Upper lobe of left lung (tissue), 6 donors: Measurements from ENCODE around the gene PRKAG2. TPM values are rescaled to one million over a fixed set of nuclear protein-coding genes. Genes with fewer than 3 reads are reported as not detected.

ENCODE experiments used
- ATAC-seq, 2 donors: fragments of 200-7000 bp; cut with Tn5 transposase; one replicate each; pipeline ENCODE4 v1.9.1; 2022; ENCODE audit warnings: mild to moderate bottlenecking in 2 of 2, moderate library complexity in 2 of 2; ENCODE audit not compliant: low FRiP score in 2 of 2
- DNase-seq, 2 donors: peaks; one replicate each; pipeline ENCODE4 v3.0.0-alpha.2; 2019 to 2020
- H3K27ac ChIP-seq, 4 donors: fragments of 200-600 bp; sonication (generic); one replicate each; pipeline ENCODE4 v1.5.1; 2016 to 2019
- H3K27me3 ChIP-seq, 4 donors: fragments of 200-600 bp; sonication (generic); one replicate each; pipeline ENCODE4 v1.5.1; 2017 to 2019
- H3K36me3 ChIP-seq, 4 donors: fragments of 200-600 bp; sonication (generic); one replicate each; pipeline ENCODE4 v1.5.1; 2016 to 2019
- H3K4me1 ChIP-seq, 4 donors: fragments of 200-600 bp; sonication (generic); one replicate each; pipeline ENCODE4 v1.5.1; 2018 to 2019
- H3K4me3 ChIP-seq, 4 donors: fragments of 200-600 bp; sonication (generic); one replicate each; pipeline ENCODE4 v1.5.1; 2017 to 2019; ENCODE audit warnings: mild to moderate bottlenecking in 2 of 4, moderate library complexity in 1 of 4
- H3K9me3 ChIP-seq, 4 donors: fragments of 200-600 bp; sonication (generic); one replicate each; pipeline ENCODE4 v1.5.1; 2018 to 2019
- CTCF ChIP-seq, 6 experiments: fragments of 450-650 bp in 4 of 6; fragments of 200-600 bp in 2 of 6; sonication (generic) in 2 of 6; IDR thresholded peaks; one replicate each; pipeline ENCODE4 v1.5.1; 2016 to 2019; ENCODE audit warnings: antibody characterized with exemption in 6 of 6
- EP300 ChIP-seq, 4 donors: sonication (generic); formaldehyde crosslinking; IDR thresholded peaks; one replicate each; pipeline ENCODE4 v1.5.1; 2017; ENCODE audit warnings: antibody characterized with exemption in 4 of 4, control low read depth in 2 of 4
- POLR2A ChIP-seq, 4 donors: fragments of 450-650 bp; IDR thresholded peaks; one replicate each; pipeline ENCODE4 v1.5.1; 2016 to 2017; ENCODE audit warnings: antibody characterized with exemption in 4 of 4, mild to moderate bottlenecking in 2 of 4
- POLR2AphosphoS5 ChIP-seq, 2 donors: sonication (generic); formaldehyde crosslinking; IDR thresholded peaks; one replicate each; pipeline ENCODE4 v1.5.1; 2017; ENCODE audit warnings: antibody characterized with exemption in 2 of 2
- WGBS, 2 donors: methylation state at CpG; one replicate each; pipeline ENCODE4 v1.1.5; 2017 to 2018; 5-methylcytosine and 5-hydroxymethylcytosine counted together
- total RNA-seq, 6 donors: library from RNA; depleted of rRNA in 4 of 6; stranded (reverse); fragments of >200 nt in 4 of 6; gene quantifications; one replicate each; pipeline versions ENCODE4 v1.1.0 to v1.2.1, GENCODE V29; 2016 to 2021
- donor health status: DM: no; HTN: no; CAD: no; lungs with moderate emphysema.
- donor health status: DM: no; HTN: yes; CAD: no; lungs with severe emphysema.

The PRKAG2 gene
- total RNA-seq, 6 donors from 2014 or later: 20.6 to 68.1 (median 29.6) TPM

GRCh38 chr7:151553356-151553755, 323.6 kb downstream of the PRKAG2 start:
- DNase-seq (peak in 1 of 2 donors; percentile 70), ATAC-seq (no peak)
- Histone ChIP-seq H3K36me3 (peaks cover 0 to 19% (median 11%) of the 10 kb centered on the region in 4 donors), H3K27ac (no peak overlapping the region), H3K9me3 (no peaks in the 10 kb centered on the region), H3K4me1 (peaks cover 3 to 20% (median 10%) of the 10 kb centered on the region in 4 donors), H3K27me3 (no peaks in the 10 kb centered on the region), H3K4me3 (no peak overlapping the region)
- TF ChIP-seq CTCF (IDR thresholded peaks at IDR 0.05) (no peak), POLR2AphosphoS5 (IDR thresholded peaks at IDR 0.05) (no peak), POLR2A (IDR thresholded peaks at IDR 0.05) (no peak), EP300 (IDR thresholded peaks at IDR 0.05) (no peak)
- WGBS, 2 donors: 74 to 83% methylated on average over 12 to 15 of the region's 15 CpGs

GRCh38 chr7:151552352-151553028, 324.4 kb downstream of the PRKAG2 start:
- H3K9me3 ChIP-seq: no peaks in the 10 kb centered on the region
- ATAC-seq (peak; percentile 42 to 83), DNase-seq (peak in 1 of 2 donors; percentile 79)
- peaks cover 0 to 13% (median 6%) of the 10 kb centered on the region in 4 donors for H3K36me3 ChIP-seq
- no peak overlapping the region for H3K4me3 ChIP-seq
- peak overlapping the region in 1 of 4 donors; percentile 39 for H3K27ac ChIP-seq
- H3K4me1 ChIP-seq: peaks cover 3 to 20% (median 10%) of the 10 kb centered on the region in 4 donors
- H3K27me3 ChIP-seq: no peaks in the 10 kb centered on the region
- whole genome bisulfite sequencing, 2 donors: 38 to 52% methylated on average over 10 of the region's 10 CpGs
- TF ChIP-seq POLR2A (IDR thresholded peaks at IDR 0.05) (no peak), EP300 (IDR thresholded peaks at IDR 0.05) (peak; percentile 54 to 94 (median 89)), POLR2AphosphoS5 (IDR thresholded peaks at IDR 0.05) (peak; percentile 43 to 80)

GRCh38 chr7:151551820-151552219, 325.1 kb downstream of the PRKAG2 start:
- H3K27ac ChIP-seq: no peak overlapping the region
- DNase-seq (no peak), ATAC-seq (no peak)
- 74 to 82% methylated on average over 7 of the region's 7 CpGs for WGBS, 2 donors
- no peak overlapping the region for H3K4me3 ChIP-seq
- H3K27me3 ChIP-seq: no peaks in the 10 kb centered on the region
- no peak for TF ChIP-seq EP300 (IDR thresholded peaks at IDR 0.05)
- no peak for TF ChIP-seq POLR2A (IDR thresholded peaks at IDR 0.05)
- TF ChIP-seq POLR2AphosphoS5 (IDR thresholded peaks at IDR 0.05): no peak
- TF ChIP-seq CTCF (IDR thresholded peaks at IDR 0.05): no peak
- H3K9me3 ChIP-seq: no peaks in the 10 kb centered on the region
- peaks cover 0 to 9% (median 3%) of the 10 kb centered on the region in 4 donors for H3K36me3 ChIP-seq
- peaks cover 3 to 20% (median 10%) of the 10 kb centered on the region in 4 donors for H3K4me1 ChIP-seq

- TF ChIP-seq EP300 (IDR thresholded peaks at IDR 0.05) (no peak), POLR2AphosphoS5 (IDR thresholded peaks at IDR 0.05) (peak; percentile 16 to 17), POLR2A (IDR thresholded peaks at IDR 0.05) (no peak), CTCF (IDR thresholded peaks at IDR 0.05) (no peak)
- Histone ChIP-seq H3K4me1 (peaks cover 3 to 20% (median 10%) of the 10 kb centered on the region in 4 donors), H3K4me3 (no peak overlapping the region), H3K27ac (no peak overlapping the region), H3K27me3 (no peaks in the 10 kb centered on the region), H3K9me3 (no peaks in the 10 kb centered on the region), H3K36me3 (no peaks in the 10 kb centered on the region)
- ATAC-seq (peak; percentile 11 to 39), DNase-seq (peak in 1 of 2 donors; percentile 52)
- 8 to 18% methylated on average over 3 of the region's 3 CpGs for WGBS, 2 donors
Measured at GRCh38 chr7:151550656-151551286, 326.1 kb downstream of the PRKAG2 start.

- ATAC-seq (no peak), DNase-seq (no peak)
- WGBS, 2 donors: 93 to 96% methylated on average over 6 of the region's 6 CpGs
- no peaks in the 10 kb centered on the region for H3K27me3 ChIP-seq
- H3K27ac ChIP-seq: no peak overlapping the region
- TF ChIP-seq EP300 (IDR thresholded peaks at IDR 0.05) (no peak), POLR2A (IDR thresholded peaks at IDR 0.05) (no peak), CTCF (IDR thresholded peaks at IDR 0.05) (no peak), POLR2AphosphoS5 (IDR thresholded peaks at IDR 0.05) (no peak)
- peaks cover 3 to 20% (median 10%) of the 10 kb centered on the region in 4 donors for H3K4me1 ChIP-seq
- no peaks in the 10 kb centered on the region for H3K36me3 ChIP-seq
- H3K9me3 ChIP-seq: no peaks in the 10 kb centered on the region
- H3K4me3 ChIP-seq: no peak overlapping the region
Measured at GRCh38 chr7:151549644-151550043, 327.3 kb downstream of the PRKAG2 start.
